Activated CD4-positive, alpha-beta T cell treated with anti-CD3 and anti-CD28 coated beads for 36 hours (primary cell): ENCODE data around the gene SOCS1. TPM values are rescaled to one million over a fixed set of nuclear protein-coding genes. Genes with fewer than 3 reads are reported as not detected.

Source experiments
- ATAC-seq: fragments of 200-7000 bp; cut with Tn5 transposase; one replicate; pipeline ENCODE4 v1.10.0; 2021; ENCODE audit warnings: mild to moderate bottlenecking, moderate library complexity
- CTCF ChIA-PET: fragments of 350-600 bp; sonication (Branson Sonifier 250); formaldehyde crosslinking; loops from one replicate; lab custom pipeline; 2021; ENCODE audit warnings: antibody characterized with exemption; lab: Charles Lee
- POLR2A ChIA-PET: fragments of 350-600 bp; sonication (Branson Sonifier 250); formaldehyde crosslinking; loops from one replicate; lab custom pipeline; 2021; ENCODE audit warnings: antibody characterized with exemption, inconsistent platforms; lab: Charles Lee
- DNase-seq: peaks from one replicate; pipeline ENCODE4 v3.0.0-alpha.2; 2020
- H3K27ac Mint-ChIP-seq: one replicate; pipeline ENCODE4 v1.8.0; 2021; ENCODE audit warnings: mixed read lengths
- H3K27me3 Mint-ChIP-seq: one replicate; pipeline ENCODE4 v1.8.0; 2021; ENCODE audit warnings: mixed read lengths
- H3K36me3 Mint-ChIP-seq: one replicate; pipeline ENCODE4 v1.8.0; 2021; ENCODE audit warnings: low read depth, mixed read lengths
- H3K4me1 Mint-ChIP-seq: one replicate; pipeline ENCODE4 v1.8.0; 2021; ENCODE audit warnings: mixed read lengths
- H3K4me3 Mint-ChIP-seq: one replicate; pipeline ENCODE4 v1.8.0; 2021; ENCODE audit warnings: mild to moderate bottlenecking, moderate library complexity, mixed read lengths
- H3K9me3 Mint-ChIP-seq: one replicate; pipeline ENCODE4 v1.8.0; 2021; ENCODE audit warnings: low read depth, mixed read lengths
- intact Hi-C, 2 experiments: fragments of 100-400 bp; cut with DNase I in 1 of 2; cut with micrococcal nuclease in 1 of 2; formaldehyde crosslinking; loops; one replicate each; pipeline versions ENCODE4 v1.14.2 to v1.15.1; 2022 to 2024; cut with DNase I, micrococcal nuclease
- total RNA-seq, 2 experiments: library from RNA; stranded (reverse); gene quantifications; one replicate each; pipeline ENCODE4 v1.2.3, GENCODE V29; 2021

SOCS1 gene
- total RNA-seq, 2 experiments from 2014 or later = 100.0 to 103 TPM

GRCh38 chr16:11218604-11218962, 37.4 kb downstream of the SOCS1 start:
- intact Hi-C loops = no loop called here
- H3K9me3 Mint-ChIP-seq = peaks cover 20% of the 10 kb centered on the region
- H3K4me3 Mint-ChIP-seq = no peak overlapping the region
- no peaks in the 10 kb centered on the region for H3K27me3 Mint-ChIP-seq
- ChIA-PET POLR2A (no interaction called here), CTCF (interaction anchor here (0.6 to 1.6 kb wide), 13 partner anchors 10 to 254 kb away, joined by 3 to 8 read pairs (median 3); partner anchors contain the start of gene PRM3)
- peaks cover 19% of the 10 kb centered on the region for H3K4me1 Mint-ChIP-seq
- ATAC-seq = no peak
- no peak for DNase-seq
- no peak overlapping the region for H3K27ac Mint-ChIP-seq
- H3K36me3 Mint-ChIP-seq = peaks cover 11% of the 10 kb centered on the region

- ChIA-PET POLR2A (no interaction called here), CTCF (interaction anchor here (0.6 to 1.6 kb wide), 15 partner anchors 9 to 254 kb away, joined by 3 to 8 read pairs (median 3); partner anchors contain the start of gene PRM3)
- no peak overlapping the region for H3K4me3 Mint-ChIP-seq
- intact Hi-C loops = no loop called here
- no peak for ATAC-seq
- peaks cover 14% of the 10 kb centered on the region for H3K4me1 Mint-ChIP-seq
- peaks cover 11% of the 10 kb centered on the region for H3K36me3 Mint-ChIP-seq
- no peak overlapping the region for H3K27ac Mint-ChIP-seq
- DNase-seq = no peak
- peaks cover 20% of the 10 kb centered on the region for H3K9me3 Mint-ChIP-seq
- H3K27me3 Mint-ChIP-seq = no peaks in the 10 kb centered on the region
Measured at GRCh38 chr16:11217651-11218603, 38.1 kb downstream of the SOCS1 start.

- no peak for ATAC-seq
- POLR2A ChIA-PET = no interaction called here
Measured at GRCh38 chr16:11215935-11216556, 40.0 kb downstream of the SOCS1 start.

GRCh38 chr16:11213799-11214198, 42.2 kb downstream of the SOCS1 start:
- no peak overlapping the region for H3K4me3 Mint-ChIP-seq
- H3K36me3 Mint-ChIP-seq = peaks cover 9% of the 10 kb centered on the region
- no peaks in the 10 kb centered on the region for H3K27me3 Mint-ChIP-seq
- ATAC-seq (no peak), DNase-seq (no peak)
- H3K9me3 Mint-ChIP-seq = peaks cover 16% of the 10 kb centered on the region
- ChIA-PET POLR2A (no interaction called here), CTCF (interaction anchor here (0.6 to 1.1 kb wide), 5 partner anchors 28 to 269 kb away, joined by 3 to 5 read pairs (median 3); partner anchors contain the start of gene SOCS1)
- peaks cover 6% of the 10 kb centered on the region for H3K4me1 Mint-ChIP-seq
- intact Hi-C loops = no loop called here
- no peak overlapping the region for H3K27ac Mint-ChIP-seq

More at GRCh38 chr16:11215935-11216556, 40.0 kb downstream of the SOCS1 start:
- CTCF ChIA-PET = interaction anchor here (1.4 kb wide), 1 partner anchor 9 kb away, joined by 5 read pairs; no protein-coding TSS in a partner anchor
- Mint-ChIP-seq H3K4me1 (peaks cover 8% of the 10 kb centered on the region), H3K9me3 (peaks cover 20% of the 10 kb centered on the region), H3K36me3 (peaks cover 11% of the 10 kb centered on the region), H3K27me3 (no peaks in the 10 kb centered on the region), H3K27ac (no peak overlapping the region), H3K4me3 (no peak overlapping the region)
- DNase-seq = no peak
- intact Hi-C loops = no loop called here

GRCh38 chr16:11213373-11213772, 42.6 kb downstream of the SOCS1 start:
- ATAC-seq = no peak
- intact Hi-C loops = no loop called here
- H3K27me3 Mint-ChIP-seq = no peaks in the 10 kb centered on the region

GRCh38 chr16:11212798-11213196, 43.2 kb downstream of the SOCS1 start:
- Mint-ChIP-seq H3K27ac (no peak overlapping the region), H3K36me3 (peaks cover 10% of the 10 kb centered on the region), H3K4me3 (no peak overlapping the region), H3K9me3 (peaks cover 11% of the 10 kb centered on the region), H3K4me1 (peaks cover 5% of the 10 kb centered on the region), H3K27me3 (no peaks in the 10 kb centered on the region)
- DNase-seq (no peak), ATAC-seq (no peak)
- intact Hi-C loops = no loop called here
- CTCF ChIA-PET = no interaction called here
- POLR2A ChIA-PET = interaction anchor here (0.6 to 1.4 kb wide), 2 partner anchors 12 to 36 kb away, joined by 3 read pairs; no protein-coding TSS in a partner anchor

More at GRCh38 chr16:11213373-11213772, 42.6 kb downstream of the SOCS1 start:
- no peak for DNase-seq
- H3K36me3 Mint-ChIP-seq = peaks cover 9% of the 10 kb centered on the region
- peaks cover 6% of the 10 kb centered on the region for H3K4me1 Mint-ChIP-seq
- no peak overlapping the region for H3K4me3 Mint-ChIP-seq
- H3K27ac Mint-ChIP-seq = no peak overlapping the region
- ChIA-PET POLR2A (interaction anchor here (1.4 kb wide), 1 partner anchor 12 kb away, joined by 3 read pairs; no protein-coding TSS in a partner anchor), CTCF (interaction anchor here (0.6 to 1.1 kb wide), 3 partner anchors 43 to 269 kb away, joined by 3 to 5 read pairs (median 4); partner anchors contain the start of gene SOCS1)
- H3K9me3 Mint-ChIP-seq = peaks cover 13% of the 10 kb centered on the region

GRCh38 chr16:11211977-11212797, 43.8 kb downstream of the SOCS1 start:
- CTCF ChIA-PET = no interaction called here
- no peak overlapping the region for H3K4me3 Mint-ChIP-seq
- H3K9me3 Mint-ChIP-seq = peaks cover 10% of the 10 kb centered on the region
- H3K27me3 Mint-ChIP-seq = no peaks in the 10 kb centered on the region
- intact Hi-C loops = no loop called here
- peaks cover 3% of the 10 kb centered on the region for H3K4me1 Mint-ChIP-seq
- POLR2A ChIA-PET = interaction anchor here (0.6 to 1.4 kb wide), 2 partner anchors 13 to 36 kb away, joined by 3 read pairs; no protein-coding TSS in a partner anchor
- ATAC-seq (no peak), DNase-seq (no peak)
- H3K27ac Mint-ChIP-seq = no peak overlapping the region
- H3K36me3 Mint-ChIP-seq = peaks cover 6% of the 10 kb centered on the region

- Mint-ChIP-seq H3K9me3 (peaks cover 10% of the 10 kb centered on the region), H3K4me3 (no peak overlapping the region), H3K27ac (no peak overlapping the region), H3K36me3 (peaks cover 6% of the 10 kb centered on the region), H3K4me1 (peaks cover 11% of the 10 kb centered on the region), H3K27me3 (no peaks in the 10 kb centered on the region)
- intact Hi-C loops = no loop called here
- ATAC-seq (no peak), DNase-seq (no peak)
- ChIA-PET POLR2A (interaction anchor here (1.4 kb wide), 1 partner anchor 14 kb away, joined by 3 read pairs; no protein-coding TSS in a partner anchor), CTCF (no interaction called here)
Measured at GRCh38 chr16:11211061-11211976, 44.7 kb downstream of the SOCS1 start.

- Mint-ChIP-seq H3K4me3 (no peak overlapping the region), H3K27ac (no peak overlapping the region), H3K4me1 (peaks cover 17% of the 10 kb centered on the region), H3K9me3 (peaks cover 3% of the 10 kb centered on the region), H3K27me3 (no peaks in the 10 kb centered on the region), H3K36me3 (peaks cover 3% of the 10 kb centered on the region)
- intact Hi-C loops = no loop called here
- no peak for DNase-seq
- POLR2A ChIA-PET = no interaction called here
- ATAC-seq = no peak
- CTCF ChIA-PET = no interaction called here
Measured at GRCh38 chr16:11210260-11210659, 45.7 kb downstream of the SOCS1 start.
